HUDEP-2 (cell line): ENCODE data around the gene P3H4.

Experiments used
- DNase-seq, 76 experiments: peaks; one replicate each; lab custom pipeline; 2025; ENCODE audit not compliant: unreplicated experiment in 76 of 76; lab: John Stamatoyannopoulos, UW

The P3H4 gene

GRCh38 chr17:41822216-41823140, 10.7 kb upstream of the P3H4 start:
- DNase-seq = no peak

- DNase-seq = no peak
These were observed 10.0 kb upstream of the P3H4 start for GRCh38 chr17:41821776-41822175.

- no peak for DNase-seq
These were observed 6.3 kb upstream of the P3H4 start for GRCh38 chr17:41818024-41818423.

- no peak for DNase-seq
These were observed 5.0 kb upstream of the P3H4 start for GRCh38 chr17:41816637-41817320.

- no peak for DNase-seq
These were observed 2.4 kb upstream of the P3H4 start for GRCh38 chr17:41814195-41814594.

- DNase-seq = no peak
These were observed 2.0 kb upstream of the P3H4 start for GRCh38 chr17:41813699-41814124.

GRCh38 chr17:41813152-41813680, 1.5 kb upstream of the P3H4 start:
- DNase-seq = no peak

- DNase-seq = peak in 5 of 76 experiments; percentile 9 to 22 (median 10)
These were observed 817 bp upstream of the P3H4 start, which contains the start of gene FKBP10 for GRCh38 chr17:41812381-41813151. TSS of gene FKBP10 (plus strand) at chr17:41813004. CDS start at chr17:41813035, 31 bp downstream.

- no peak for DNase-seq
These were observed 845 bp downstream of the P3H4 start for GRCh38 chr17:41810659-41811548.

GRCh38 chr17:41806685-41807445, 4.9 kb downstream of the P3H4 start:
- no peak for DNase-seq

- no peak for DNase-seq
These were observed 8.4 kb downstream of the P3H4 start for GRCh38 chr17:41803049-41804020.

GRCh38 chr17:41801374-41802271, 10.1 kb downstream of the P3H4 start:
- peak in 57 of 76 experiments; percentile 5 to 76 (median 42) for DNase-seq

GRCh38 chr17:41800601-41801373, 11.0 kb downstream of the P3H4 start:
- DNase-seq = no peak

GRCh38 chr17:41799366-41799765, 12.4 kb downstream of the P3H4 start:
- DNase-seq = no peak

- DNase-seq = no peak
These were observed 14.4 kb downstream of the P3H4 start for GRCh38 chr17:41797377-41797776.
